Effector memory CD8-positive, alpha-beta T cell (primary cell): ENCODE measurements around the gene TNIP1.

Source experiments
- ATAC-seq: fragments of 150-1000 bp; cut with Tn5 transposase; replicated peaks from 2 replicates; pipeline ENCODE4 v1.10.0; 2021; ENCODE audit warnings: mild to moderate bottlenecking, moderate library complexity
- DNase-seq, 3 experiments: peaks; one replicate each; pipeline ENCODE4 v3.0.0; 2021
- H3K27ac Mint-ChIP-seq, 2 donors: one replicate each; pipeline ENCODE4 v1.8.0; 2022; ENCODE audit warnings: mild to moderate bottlenecking in 2 of 2, mixed read lengths in 2 of 2, moderate library complexity in 2 of 2
- H3K27me3 Mint-ChIP-seq, 2 donors: one replicate each; pipeline ENCODE4 v1.8.0; 2022; ENCODE audit warnings: mixed read lengths in 2 of 2
- H3K36me3 Mint-ChIP-seq: one replicate; pipeline ENCODE4 v1.8.0; 2022; ENCODE audit warnings: mild to moderate bottlenecking, moderate library complexity, mixed read lengths; ENCODE audit not compliant: insufficient read depth
- H3K4me1 Mint-ChIP-seq, 2 donors: one replicate each; pipeline ENCODE4 v1.8.0; 2022; ENCODE audit warnings: low read depth in 2 of 2, mixed read lengths in 2 of 2
- H3K4me3 Mint-ChIP-seq, 2 donors: one replicate each; pipeline ENCODE4 v1.8.0; 2022; ENCODE audit warnings: mild to moderate bottlenecking in 2 of 2, mixed read lengths in 2 of 2, moderate library complexity in 2 of 2
- H3K9me3 Mint-ChIP-seq, 2 donors: one replicate each; pipeline ENCODE4 v1.8.0; 2022; ENCODE audit warnings: mixed read lengths in 2 of 2

TNIP1 gene

GRCh38 chr5:151023651-151024050, 57.2 kb downstream of the TNIP1 start:
- Mint-ChIP-seq H3K36me3 (peaks cover 20% of the 10 kb centered on the region), H3K27ac (no peak overlapping the region), H3K4me1 (peaks cover 5 to 14% of the 10 kb centered on the region in 2 donors), H3K27me3 (no peaks in the 10 kb centered on the region), H3K4me3 (no peak overlapping the region), H3K9me3 (no peaks in the 10 kb centered on the region)
- ATAC-seq (no peak), DNase-seq (no peak)

- ATAC-seq (no peak), DNase-seq (no peak)
- no peak overlapping the region for H3K4me3 Mint-ChIP-seq
- peak overlapping the region in 1 of 2 donors; percentile 23 for H3K27ac Mint-ChIP-seq
- H3K36me3 Mint-ChIP-seq, result peaks cover 16% of the 10 kb centered on the region
- no peaks in the 10 kb centered on the region for H3K27me3 Mint-ChIP-seq
- peaks cover 5 to 14% of the 10 kb centered on the region in 2 donors for H3K4me1 Mint-ChIP-seq
- H3K9me3 Mint-ChIP-seq, result no peaks in the 10 kb centered on the region
These were observed 57.7 kb downstream of the TNIP1 start for GRCh38 chr5:151023047-151023615.

GRCh38 chr5:151022511-151023018, 58.3 kb downstream of the TNIP1 start:
- Mint-ChIP-seq H3K9me3 (no peaks in the 10 kb centered on the region), H3K36me3 (peaks cover 16% of the 10 kb centered on the region), H3K4me1 (peaks cover 5 to 14% of the 10 kb centered on the region in 2 donors), H3K4me3 (no peak overlapping the region), H3K27me3 (no peaks in the 10 kb centered on the region), H3K27ac (peak overlapping the region in 1 of 2 donors; percentile 23)
- ATAC-seq (no peak), DNase-seq (no peak)

GRCh38 chr5:151021746-151022145, 59.1 kb downstream of the TNIP1 start:
- H3K4me1 Mint-ChIP-seq, result peaks cover 5 to 14% of the 10 kb centered on the region in 2 donors
- DNase-seq, result no peak
- no peak overlapping the region for H3K27ac Mint-ChIP-seq
- H3K27me3 Mint-ChIP-seq, result no peaks in the 10 kb centered on the region
- no peak for ATAC-seq
- peak overlapping the region in 1 of 2 donors; percentile 62 for H3K4me3 Mint-ChIP-seq
- H3K9me3 Mint-ChIP-seq, result no peaks in the 10 kb centered on the region
- peaks cover 16% of the 10 kb centered on the region for H3K36me3 Mint-ChIP-seq

- Mint-ChIP-seq H3K9me3 (no peaks in the 10 kb centered on the region), H3K4me3 (peak within 1 kb of the TSS; percentile 62 to 64), H3K36me3 (peaks cover 11% of the 10 kb centered on the region), H3K4me1 (peaks cover 5 to 14% of the 10 kb centered on the region in 2 donors), H3K27ac (peak within 1 kb of the TSS; percentile 39 to 53), H3K27me3 (no peaks in the 10 kb centered on the region)
- ATAC-seq (peak; percentile 58), DNase-seq (peak in 1 of 3 experiments; percentile 7)
These were observed 60.3 kb downstream of the TNIP1 start, which contains the start of gene GPX3 for GRCh38 chr5:151020304-151021110. GPX3 (plus strand) TSS chr5:151020591; CDS start chr5:151020655, 64 bp downstream.

- DNase-seq (no peak), ATAC-seq (no peak)
- Mint-ChIP-seq H3K36me3 (peaks cover 3% of the 10 kb centered on the region), H3K27me3 (no peaks in the 10 kb centered on the region), H3K4me3 (no peak overlapping the region), H3K9me3 (no peaks in the 10 kb centered on the region), H3K27ac (no peak overlapping the region), H3K4me1 (peaks cover 5 to 13% of the 10 kb centered on the region in 2 donors)
These were observed 61.5 kb downstream of the TNIP1 start for GRCh38 chr5:151019331-151019730.

GRCh38 chr5:151018846-151019245, 62.0 kb downstream of the TNIP1 start:
- Mint-ChIP-seq H3K4me3 (no peak overlapping the region), H3K9me3 (no peaks in the 10 kb centered on the region), H3K27me3 (no peaks in the 10 kb centered on the region), H3K27ac (no peak overlapping the region), H3K36me3 (peaks cover 3% of the 10 kb centered on the region), H3K4me1 (peaks cover 5 to 13% of the 10 kb centered on the region in 2 donors)
- no peak for DNase-seq
- ATAC-seq, result no peak

- H3K27me3 Mint-ChIP-seq, result no peaks in the 10 kb centered on the region
- no peak for DNase-seq
- H3K4me3 Mint-ChIP-seq, result no peak overlapping the region
- H3K9me3 Mint-ChIP-seq, result no peaks in the 10 kb centered on the region
- peaks cover 3% of the 10 kb centered on the region for H3K36me3 Mint-ChIP-seq
- H3K4me1 Mint-ChIP-seq, result peaks cover 5 to 11% of the 10 kb centered on the region in 2 donors
- ATAC-seq, result no peak
- no peak overlapping the region for H3K27ac Mint-ChIP-seq
These were observed 62.9 kb downstream of the TNIP1 start for GRCh38 chr5:151017897-151018296.

GRCh38 chr5:151016700-151017099, 64.1 kb downstream of the TNIP1 start:
- Mint-ChIP-seq H3K27me3 (peaks cover 3 to 4% of the 10 kb centered on the region in 2 donors), H3K9me3 (no peaks in the 10 kb centered on the region), H3K27ac (no peak overlapping the region), H3K4me3 (no peak overlapping the region), H3K4me1 (peaks cover 5 to 11% of the 10 kb centered on the region in 2 donors), H3K36me3 (peaks cover 3% of the 10 kb centered on the region)
- ATAC-seq, result no peak
- DNase-seq, result no peak

GRCh38 chr5:151015974-151016587, 64.8 kb downstream of the TNIP1 start:
- DNase-seq, result no peak
- Mint-ChIP-seq H3K27me3 (peaks cover 5 to 11% of the 10 kb centered on the region in 2 donors), H3K9me3 (no peaks in the 10 kb centered on the region), H3K27ac (no peak overlapping the region), H3K36me3 (peaks cover 3% of the 10 kb centered on the region), H3K4me1 (peaks cover 4 to 9% of the 10 kb centered on the region in 2 donors), H3K4me3 (no peak overlapping the region)
- ATAC-seq, result no peak

- no peak overlapping the region for H3K4me3 Mint-ChIP-seq
- no peaks in the 10 kb centered on the region for H3K9me3 Mint-ChIP-seq
- H3K36me3 Mint-ChIP-seq, result peaks cover 3% of the 10 kb centered on the region
- peaks cover 5 to 13% of the 10 kb centered on the region in 2 donors for H3K27me3 Mint-ChIP-seq
- DNase-seq (no peak), ATAC-seq (no peak)
- no peak overlapping the region for H3K27ac Mint-ChIP-seq
- H3K4me1 Mint-ChIP-seq, result peaks cover 0 to 3% of the 10 kb centered on the region in 2 donors
These were observed 66.0 kb downstream of the TNIP1 start for GRCh38 chr5:151014680-151015343.

GRCh38 chr5:151012862-151013261, 68.0 kb downstream of the TNIP1 start:
- Mint-ChIP-seq H3K9me3 (no peaks in the 10 kb centered on the region), H3K4me1 (no peaks in the 10 kb centered on the region)
- no peak for ATAC-seq

GRCh38 chr5:151008906-151009305, 71.9 kb downstream of the TNIP1 start:
- Mint-ChIP-seq H3K36me3 (peaks cover 5% of the 10 kb centered on the region), H3K4me1 (no peaks in the 10 kb centered on the region), H3K27ac (no peak overlapping the region), H3K9me3 (no peaks in the 10 kb centered on the region), H3K4me3 (no peak overlapping the region), H3K27me3 (peaks cover 15 to 49% of the 10 kb centered on the region in 2 donors)
- ATAC-seq (no peak), DNase-seq (no peak)

More at GRCh38 chr5:151012862-151013261, 68.0 kb downstream of the TNIP1 start:
- Mint-ChIP-seq H3K4me3 (no peak overlapping the region), H3K27ac (no peak overlapping the region), H3K36me3 (peaks cover 5% of the 10 kb centered on the region), H3K27me3 (peaks cover 15 to 30% of the 10 kb centered on the region in 2 donors)
- no peak for DNase-seq
